ENCODE data around the gene GABBR2. TPM values are rescaled to one million over a fixed set of nuclear protein-coding genes. Genes with fewer than 3 reads are reported as not detected.
"Not testable (repeated sequence)": the region's sequence is repeated elsewhere in the genome, so short reads cannot be mapped to it uniquely, and the experiment has no call there.

The GABBR2 gene
- total RNA-seq, 2 experiments from 2014 or later: not detected

GRCh38 chr9:98287384-98287783 lies 421.4 kb downstream of the GABBR2 start:
- no TSS peak for BruUV-seq (replicated peaks)
- no peaks in the 10 kb centered on the region for H3K9me3 ChIP-seq (ENCODE audit: low read length)
- no peak overlapping the region for H3K4me3 ChIP-seq (ENCODE audit: low read depth, low read length, poor library complexity, severe bottlenecking)
- H2AFZ ChIP-seq (ENCODE audit: low read length): no peak overlapping the region
- DNase-seq (ENCODE audit: low spot score): peak; percentile 6
- intact Hi-C loops (cut with micrococcal nuclease; ENCODE audit: unreplicated experiment): no loop called here
- H3K27ac ChIP-seq (ENCODE audit: low read depth, low read length, poor library complexity, severe bottlenecking): no peak overlapping the region
- H3K36me3 ChIP-seq (ENCODE audit: insufficient read depth, low read length): no peaks in the 10 kb centered on the region
- POLR2A ChIA-PET: interaction anchor here (0.7 kb wide), 1 partner anchor 199 kb away, joined by 3 read pairs; no protein-coding TSS in a partner anchor
- H3K79me2 ChIP-seq (ENCODE audit: insufficient read depth, low read depth, low read length): no peaks in the 10 kb centered on the region
- H3K9me2 ChIP-seq (ENCODE audit: insufficient read depth, low read length): no peaks in the 10 kb centered on the region
- H3K4me1 ChIP-seq (ENCODE audit: insufficient read depth, low read length, poor library complexity, severe bottlenecking): no peaks in the 10 kb centered on the region
- CTCF ChIA-PET (ENCODE audit: unreplicated experiment): interaction anchor here (0.6 kb wide), 1 partner anchor 34 kb away, joined by 14 read pairs; no protein-coding TSS in a partner anchor
- H3K4me2 ChIP-seq (ENCODE audit: low read length): no peak overlapping the region
- H4K20me1 ChIP-seq (ENCODE audit: insufficient read depth, low read length): no peaks in the 10 kb centered on the region
- TF ChIP-seq, protein P1, sequence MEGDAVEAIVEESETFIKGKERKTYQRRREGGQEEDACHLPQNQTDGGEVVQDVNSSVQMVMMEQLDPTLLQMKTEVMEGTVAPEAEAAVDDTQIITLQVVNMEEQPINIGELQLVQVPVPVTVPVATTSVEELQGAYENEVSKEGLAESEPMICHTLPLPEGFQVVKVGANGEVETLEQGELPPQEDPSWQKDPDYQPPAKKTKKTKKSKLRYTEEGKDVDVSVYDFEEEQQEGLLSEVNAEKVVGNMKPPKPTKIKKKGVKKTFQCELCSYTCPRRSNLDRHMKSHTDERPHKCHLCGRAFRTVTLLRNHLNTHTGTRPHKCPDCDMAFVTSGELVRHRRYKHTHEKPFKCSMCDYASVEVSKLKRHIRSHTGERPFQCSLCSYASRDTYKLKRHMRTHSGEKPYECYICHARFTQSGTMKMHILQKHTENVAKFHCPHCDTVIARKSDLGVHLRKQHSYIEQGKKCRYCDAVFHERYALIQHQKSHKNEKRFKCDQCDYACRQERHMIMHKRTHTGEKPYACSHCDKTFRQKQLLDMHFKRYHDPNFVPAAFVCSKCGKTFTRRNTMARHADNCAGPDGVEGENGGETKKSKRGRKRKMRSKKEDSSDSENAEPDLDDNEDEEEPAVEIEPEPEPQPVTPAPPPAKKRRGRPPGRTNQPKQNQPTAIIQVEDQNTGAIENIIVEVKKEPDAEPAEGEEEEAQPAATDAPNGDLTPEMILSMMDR (conservative IDR thresholded peaks at IDR 0.05; ENCODE audit: low read length): no peak
- no peak for TF ChIP-seq EZH2phosphoT487 (IDR thresholded peaks at IDR 0.05; ENCODE audit: borderline replicate concordance, low read depth, low read length)

- no TSS peak for BruUV-seq (replicated peaks)
- POLR2A ChIA-PET: no interaction called here
- Histone ChIP-seq H3K4me1 (ENCODE audit: insufficient read depth, low read length, poor library complexity, severe bottlenecking) (no peaks in the 10 kb centered on the region), H2AFZ (ENCODE audit: low read length) (no peak overlapping the region), H3K27ac (ENCODE audit: low read depth, low read length, poor library complexity, severe bottlenecking) (no peak overlapping the region), H4K20me1 (ENCODE audit: insufficient read depth, low read length) (no peaks in the 10 kb centered on the region), H3K4me2 (ENCODE audit: low read length) (no peak overlapping the region), H3K36me3 (ENCODE audit: insufficient read depth, low read length) (no peaks in the 10 kb centered on the region), H3K9me3 (ENCODE audit: low read length) (no peaks in the 10 kb centered on the region), H3K79me2 (ENCODE audit: insufficient read depth, low read depth, low read length) (no peaks in the 10 kb centered on the region), H3K4me3 (ENCODE audit: low read depth, low read length, poor library complexity, severe bottlenecking) (no peak overlapping the region), H3K9me2 (ENCODE audit: insufficient read depth, low read length) (no peaks in the 10 kb centered on the region)
- TF ChIP-seq, protein P1 (conservative IDR thresholded peaks at IDR 0.05; ENCODE audit: low read length): no peak
- no peak for TF ChIP-seq EZH2phosphoT487 (IDR thresholded peaks at IDR 0.05; ENCODE audit: borderline replicate concordance, low read depth, low read length)
- intact Hi-C loops (cut with micrococcal nuclease; ENCODE audit: unreplicated experiment): no loop called here
- CTCF ChIA-PET (ENCODE audit: unreplicated experiment): no interaction called here
- DNase-seq (ENCODE audit: low spot score): no peak
These were observed 423.3 kb downstream of the GABBR2 start for GRCh38 chr9:98285446-98285845.

DNA sequence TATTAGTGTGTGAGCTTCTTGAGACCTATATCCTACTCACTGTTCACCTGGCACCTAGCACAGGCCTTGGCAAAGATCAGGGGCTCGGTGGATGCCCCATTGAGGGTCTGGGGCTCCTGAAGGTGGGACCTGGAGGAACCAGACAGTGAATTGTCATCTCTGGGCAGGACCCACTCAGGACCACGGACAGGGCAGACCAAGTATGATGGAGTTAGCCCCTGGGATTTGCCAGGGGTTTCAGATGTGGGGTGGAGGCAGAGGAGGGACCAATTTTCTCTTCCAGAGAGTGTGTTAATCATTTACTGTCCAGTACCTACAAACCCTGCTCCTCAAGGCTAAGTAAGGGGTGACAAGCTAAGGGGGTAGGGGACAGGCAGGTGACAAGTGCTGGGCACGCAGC lies 424.0 kb downstream of the GABBR2 start:
- Histone ChIP-seq H3K9me3 (ENCODE audit: low read length) (no peaks in the 10 kb centered on the region), H3K79me2 (ENCODE audit: insufficient read depth, low read depth, low read length) (no peaks in the 10 kb centered on the region), H3K27ac (ENCODE audit: low read depth, low read length, poor library complexity, severe bottlenecking) (no peak overlapping the region), H2AFZ (ENCODE audit: low read length) (no peak overlapping the region), H3K9me2 (ENCODE audit: insufficient read depth, low read length) (no peaks in the 10 kb centered on the region), H3K4me3 (ENCODE audit: low read depth, low read length, poor library complexity, severe bottlenecking) (no peak overlapping the region), H3K4me1 (ENCODE audit: insufficient read depth, low read length, poor library complexity, severe bottlenecking) (no peaks in the 10 kb centered on the region), H3K4me2 (ENCODE audit: low read length) (no peak overlapping the region), H4K20me1 (ENCODE audit: insufficient read depth, low read length) (no peaks in the 10 kb centered on the region), H3K36me3 (ENCODE audit: insufficient read depth, low read length) (no peaks in the 10 kb centered on the region)
- ChIA-PET CTCF (ENCODE audit: unreplicated experiment) (interaction anchor here (0.6 kb wide), 1 partner anchor 247 kb away, joined by 3 read pairs; no protein-coding TSS in a partner anchor), POLR2A (no interaction called here)
- no peak for TF ChIP-seq EZH2phosphoT487 (IDR thresholded peaks at IDR 0.05; ENCODE audit: borderline replicate concordance, low read depth, low read length)
- TF ChIP-seq, protein P1 (conservative IDR thresholded peaks at IDR 0.05; ENCODE audit: low read length): no peak
- BruUV-seq (replicated peaks): no TSS peak
- DNase-seq (ENCODE audit: low spot score): no peak
- intact Hi-C loops (cut with micrococcal nuclease; ENCODE audit: unreplicated experiment): no loop called here

DNA sequence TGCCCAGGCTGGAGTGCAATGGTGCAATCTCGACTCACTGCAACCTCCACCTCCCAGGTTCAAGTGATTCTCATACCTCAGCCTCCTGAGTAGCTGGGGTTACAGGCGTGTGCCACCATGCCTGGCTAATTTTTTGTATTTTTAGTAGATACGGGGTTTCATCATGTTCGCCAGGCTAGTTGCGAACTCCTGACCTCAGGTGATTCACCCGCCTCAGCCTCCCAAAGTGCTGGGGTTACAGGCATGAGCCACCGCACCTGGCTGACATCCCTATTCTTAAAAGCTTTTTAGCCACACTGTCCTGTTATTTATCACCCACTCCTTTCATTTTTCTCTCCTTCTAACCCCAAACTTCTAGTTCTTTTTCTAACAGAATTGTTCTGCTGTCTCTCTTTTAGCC lies 425.6 kb downstream of the GABBR2 start:
- intact Hi-C loops (cut with micrococcal nuclease; ENCODE audit: unreplicated experiment); H4K20me1 ChIP-seq (ENCODE audit: insufficient read depth, low read length); H3K36me3 ChIP-seq (ENCODE audit: insufficient read depth, low read length); H3K4me1 ChIP-seq (ENCODE audit: insufficient read depth, low read length, poor library complexity, severe bottlenecking); H3K4me3 ChIP-seq (ENCODE audit: low read depth, low read length, poor library complexity, severe bottlenecking); H3K9me3 ChIP-seq (ENCODE audit: low read length); DNase-seq (ENCODE audit: low spot score); H3K27ac ChIP-seq (ENCODE audit: low read depth, low read length, poor library complexity, severe bottlenecking); H3K79me2 ChIP-seq (ENCODE audit: insufficient read depth, low read depth, low read length); H3K4me2 ChIP-seq (ENCODE audit: low read length); POLR2A ChIA-PET; BruUV-seq (replicated peaks); H3K9me2 ChIP-seq (ENCODE audit: insufficient read depth, low read length); H2AFZ ChIP-seq (ENCODE audit: low read length); CTCF ChIA-PET (ENCODE audit: unreplicated experiment): not testable (repeated sequence)
